HG03558 (cell line): ENCODE results near the gene ACACB.

Experiments
- ATAC-seq: cut with Tn5 transposase; IDR thresholded peaks from one replicate; pipeline ENCODE4 v1.9.1; 2021; ENCODE audit warnings: moderate number of reproducible peaks; ENCODE audit not compliant: unreplicated experiment; ENCODE audit errors: extremely low read depth

ACACB gene

GRCh38 chr12:109270494-109270893 is 154.1 kb downstream of the ACACB start:
- ATAC-seq, result no peak

- no peak for ATAC-seq
These were observed 155.0 kb downstream of the ACACB start for GRCh38 chr12:109271418-109271817.

- no peak for ATAC-seq
These were observed 157.0 kb downstream of the ACACB start for GRCh38 chr12:109273354-109273753.

GRCh38 chr12:109274381-109274780 is 158.0 kb downstream of the ACACB start:
- no peak for ATAC-seq

- ATAC-seq, result no peak
These were observed 158.8 kb downstream of the ACACB start for GRCh38 chr12:109275173-109275572.

GRCh38 chr12:109276160-109276559 is 159.8 kb downstream of the ACACB start:
- no peak for ATAC-seq

GRCh38 chr12:109277255-109277898 is 161.0 kb downstream of the ACACB start:
- ATAC-seq, result no peak

- ATAC-seq, result no peak
These were observed 161.7 kb downstream of the ACACB start for GRCh38 chr12:109277899-109278762.

- ATAC-seq, result no peak
These were observed 162.5 kb downstream of the ACACB start for GRCh38 chr12:109278912-109279311.

GRCh38 chr12:109279525-109279924 is 163.1 kb downstream of the ACACB start:
- ATAC-seq, result no peak

- ATAC-seq, result no peak
These were observed 165.1 kb downstream of the ACACB start for GRCh38 chr12:109281452-109281851.

GRCh38 chr12:109284392-109284791 is 168.0 kb downstream of the ACACB start:
- ATAC-seq, result no peak

GRCh38 chr12:109286252-109286651 is 169.9 kb downstream of the ACACB start:
- ATAC-seq, result no peak

GRCh38 chr12:109286652-109287051 is 170.3 kb downstream of the ACACB start:
- no peak for ATAC-seq

- ATAC-seq, result no peak
These were observed 170.8 kb downstream of the ACACB start for GRCh38 chr12:109287181-109287580.

- no peak for ATAC-seq
These were observed 171.6 kb downstream of the ACACB start for GRCh38 chr12:109287811-109288469.

GRCh38 chr12:109288571-109288970 is 172.2 kb downstream of the ACACB start:
- no peak for ATAC-seq

- ATAC-seq, result no peak
These were observed 172.6 kb downstream of the ACACB start for GRCh38 chr12:109289004-109289403.

- ATAC-seq, result no peak
These were observed 173.2 kb downstream of the ACACB start for GRCh38 chr12:109289551-109289950.

- no peak for ATAC-seq
These were observed 173.7 kb downstream of the ACACB start for GRCh38 chr12:109290061-109290460.

GRCh38 chr12:109291117-109291516 is 174.7 kb downstream of the ACACB start:
- no peak for ATAC-seq
